ENCODE results near the gene ZNF443.
"Not testable (repeated sequence)": the region's sequence is repeated elsewhere in the genome, so short reads cannot be mapped to it uniquely, and the experiment has no call there.

Gene ZNF443

DNA sequence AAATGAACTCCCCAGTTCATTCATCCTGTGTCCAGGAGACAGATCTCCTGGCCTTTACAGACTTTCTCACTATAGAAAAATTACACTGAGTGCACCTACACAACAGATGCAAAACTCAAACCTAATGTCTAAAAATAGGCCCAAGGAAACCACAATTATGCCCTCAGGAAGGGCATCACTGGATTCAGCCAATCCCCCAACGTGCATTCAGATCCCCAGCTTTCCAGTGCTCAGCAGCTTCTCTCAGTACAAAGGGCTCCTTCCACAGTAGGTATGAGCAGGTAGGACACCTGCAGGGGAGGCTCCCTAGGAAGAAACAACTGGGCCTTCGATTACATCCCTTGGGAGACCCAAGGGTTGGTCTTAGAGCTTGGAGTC, 41.7 kb upstream of the ZNF443 start:
- ChIA-PET CTCF (no interaction called here), POLR2A (no interaction called here)
- TF ChIP-seq ZNF384 (IDR thresholded peaks at IDR 0.05) (no peak), ARNT (IDR thresholded peaks at IDR 0.05) (no peak), SUZ12 (IDR thresholded peaks at IDR 0.05) (no peak), BHLHE40 (IDR thresholded peaks at IDR 0.05; ENCODE audit: borderline replicate concordance) (no peak), CTBP1 (IDR thresholded peaks at IDR 0.05; ENCODE audit: borderline replicate concordance) (no peak), NFRKB (IDR thresholded peaks at IDR 0.05) (no peak), ELF4 (IDR thresholded peaks at IDR 0.05) (no peak), FOXK2 (IDR thresholded peaks at IDR 0.05) (no peak), L3MBTL2 (conservative IDR thresholded peaks at IDR 0.05) (no peak), FOXM1 (IDR thresholded peaks at IDR 0.05; ENCODE audit: borderline replicate concordance) (no peak), LEF1 (IDR thresholded peaks at IDR 0.05; ENCODE audit: borderline replicate concordance) (no peak), TARDBP (IDR thresholded peaks at IDR 0.05) (no peak)

DNA sequence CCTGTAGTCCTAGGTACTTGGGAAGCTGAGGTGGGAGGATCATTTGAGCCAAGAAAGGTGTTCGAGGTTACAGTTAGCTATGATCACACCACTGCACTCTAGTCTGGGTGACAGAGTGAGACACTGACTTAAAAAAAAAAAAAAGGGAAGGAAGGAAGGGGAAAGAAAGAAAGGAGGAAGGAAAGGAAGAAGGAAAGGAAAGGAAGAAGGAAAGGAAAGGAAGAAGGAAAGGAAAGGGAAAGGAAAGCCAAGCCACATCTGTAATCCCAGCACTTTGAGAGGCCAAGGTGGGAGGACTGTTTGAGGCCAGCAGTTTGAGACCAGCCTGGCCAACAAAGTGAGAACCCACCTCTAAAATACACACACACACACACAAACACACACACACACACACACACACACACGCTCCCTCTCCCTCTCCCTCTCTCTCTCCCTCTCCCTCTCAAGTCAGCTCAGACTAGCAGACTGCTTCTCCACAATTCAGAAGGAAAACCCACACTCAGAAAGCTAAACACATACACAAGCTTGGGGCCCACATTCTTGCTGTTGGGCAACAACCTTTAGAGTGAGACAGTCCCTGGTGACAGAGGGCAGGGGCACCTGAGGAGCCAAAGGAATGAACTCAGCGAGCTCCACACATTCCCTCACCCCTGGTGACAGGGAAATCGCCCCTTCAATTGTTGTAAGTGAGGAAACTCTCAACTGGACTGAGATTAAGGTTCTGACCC, 41.1 kb upstream of the ZNF443 start:
- CTCF ChIA-PET = no interaction called here
- TF ChIP-seq NFRKB (IDR thresholded peaks at IDR 0.05) (no peak), ZNF384 (IDR thresholded peaks at IDR 0.05) (no peak), FOXA1 (IDR thresholded peaks at IDR 0.05) (no peak)
- no peak for DNase-seq (ENCODE audit: extremely low spot score)
- POLR2A ChIA-PET = no interaction called here

More for the DNA sequence above, 41.7 kb upstream of the ZNF443 start:
- DNase-seq (ENCODE audit: extremely low spot score) = no peak

DNA sequence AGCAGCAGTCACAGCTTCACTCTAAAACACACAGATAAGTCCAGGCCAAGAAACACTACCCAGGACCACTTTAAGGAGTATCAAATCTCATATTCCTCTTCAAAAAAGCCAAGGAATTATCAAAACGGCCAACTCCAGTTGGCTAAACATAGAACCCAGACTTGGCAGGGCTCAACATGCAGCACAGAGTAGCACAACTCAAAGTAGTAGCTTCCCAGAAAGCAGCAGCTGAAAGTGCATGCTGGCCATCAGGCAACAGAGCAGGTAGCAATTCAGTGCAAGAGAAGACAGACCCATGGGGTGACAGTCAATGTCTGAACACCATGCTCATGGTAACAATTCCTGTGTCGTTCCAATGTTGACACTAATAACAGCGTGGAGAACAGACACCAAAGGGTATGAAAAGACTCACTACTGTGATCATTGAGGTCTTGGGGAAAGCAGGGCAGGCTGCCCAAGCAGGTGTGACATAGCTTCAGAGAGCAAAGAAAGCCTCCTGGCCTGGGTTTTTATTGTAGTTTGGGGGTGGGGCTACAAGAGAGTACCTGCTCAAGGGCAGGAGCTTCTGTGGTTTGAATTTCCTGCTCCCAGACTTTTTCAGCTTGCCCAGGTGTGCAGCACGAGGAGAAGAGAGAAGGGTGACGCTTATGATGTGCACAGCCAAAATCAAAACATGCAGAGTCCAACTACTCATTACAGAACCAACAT, 37.6 kb upstream of the ZNF443 start:
- DNase-seq (ENCODE audit: extremely low spot score) = no peak
- POLR2A ChIA-PET = interaction anchor here (1.1 kb wide), 1 partner anchor 17 kb away, joined by 5 read pairs; no protein-coding TSS in a partner anchor
- TF ChIP-seq BHLHE40 (IDR thresholded peaks at IDR 0.05; ENCODE audit: borderline replicate concordance) (no peak), CTBP1 (IDR thresholded peaks at IDR 0.05; ENCODE audit: borderline replicate concordance) (no peak), ARNT (IDR thresholded peaks at IDR 0.05) (no peak), ZNF384 (IDR thresholded peaks at IDR 0.05) (no peak), HDGF (IDR thresholded peaks at IDR 0.05; ENCODE audit: borderline replicate concordance) (no peak), SUZ12 (IDR thresholded peaks at IDR 0.05) (no peak), FOXK2 (IDR thresholded peaks at IDR 0.05) (no peak), TARDBP (IDR thresholded peaks at IDR 0.05) (no peak)
- CTCF ChIA-PET = no interaction called here

DNA sequence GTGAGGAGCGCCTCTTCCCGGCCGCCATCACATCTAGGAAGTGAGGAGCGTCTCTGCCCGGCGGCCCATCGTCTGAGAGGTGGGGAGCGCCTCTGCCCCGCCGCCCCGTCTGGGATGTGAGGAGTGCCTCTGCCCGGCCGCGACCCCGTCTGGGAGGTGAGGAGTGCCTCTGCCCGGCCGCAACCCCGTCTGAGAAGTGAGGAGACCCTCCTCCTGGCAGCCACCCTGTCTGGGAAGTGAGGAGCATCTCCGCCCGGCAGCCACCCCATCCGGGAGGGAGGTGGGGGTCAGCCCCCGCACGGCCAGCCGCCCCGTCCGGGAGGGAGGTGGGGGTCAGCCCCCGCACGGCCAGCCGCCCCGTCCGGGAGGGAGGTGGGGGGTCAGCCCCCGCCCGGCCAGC, 26.8 kb upstream of the ZNF443 start:
- CTCF ChIA-PET; DNase-seq (ENCODE audit: extremely low spot score): not testable (repeated sequence)

DNA sequence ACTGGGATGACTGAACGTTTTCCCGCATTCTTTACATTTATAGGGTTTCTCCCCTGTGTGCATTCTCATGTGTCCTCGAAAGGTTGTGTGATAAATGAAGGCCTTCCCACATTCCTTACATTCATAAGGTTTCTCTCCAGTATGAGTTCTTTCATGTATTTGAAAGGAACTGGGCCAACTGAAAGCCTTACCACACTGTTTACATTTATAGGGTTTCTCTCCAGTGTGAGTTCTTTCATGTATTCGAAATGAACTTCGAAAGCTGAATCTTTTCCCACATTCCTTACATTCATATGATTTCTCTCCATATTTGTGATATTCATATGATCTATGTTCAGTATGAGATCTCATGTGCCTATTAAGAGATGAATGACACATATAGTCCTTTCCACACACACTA, 24.4 kb upstream of the ZNF443 start:
- no peak for TF ChIP-seq BHLHE40 (IDR thresholded peaks at IDR 0.05; ENCODE audit: borderline replicate concordance)
- no peak for TF ChIP-seq ARNT (IDR thresholded peaks at IDR 0.05)
- TF ChIP-seq SUZ12 (IDR thresholded peaks at IDR 0.05) = no peak
- TF ChIP-seq, protein P1, sequence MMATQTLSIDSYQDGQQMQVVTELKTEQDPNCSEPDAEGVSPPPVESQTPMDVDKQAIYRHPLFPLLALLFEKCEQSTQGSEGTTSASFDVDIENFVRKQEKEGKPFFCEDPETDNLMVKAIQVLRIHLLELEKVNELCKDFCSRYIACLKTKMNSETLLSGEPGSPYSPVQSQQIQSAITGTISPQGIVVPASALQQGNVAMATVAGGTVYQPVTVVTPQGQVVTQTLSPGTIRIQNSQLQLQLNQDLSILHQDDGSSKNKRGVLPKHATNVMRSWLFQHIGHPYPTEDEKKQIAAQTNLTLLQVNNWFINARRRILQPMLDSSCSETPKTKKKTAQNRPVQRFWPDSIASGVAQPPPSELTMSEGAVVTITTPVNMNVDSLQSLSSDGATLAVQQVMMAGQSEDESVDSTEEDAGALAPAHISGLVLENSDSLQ (IDR thresholded peaks at IDR 0.05) = no peak
- TF ChIP-seq ELF4 (IDR thresholded peaks at IDR 0.05) = no peak
- no peak for DNase-seq (ENCODE audit: extremely low spot score)
- ChIA-PET CTCF (no interaction called here), POLR2A (no interaction called here)

More for the DNA sequence above, 26.8 kb upstream of the ZNF443 start:
- POLR2A ChIA-PET = not testable (repeated sequence)

DNA sequence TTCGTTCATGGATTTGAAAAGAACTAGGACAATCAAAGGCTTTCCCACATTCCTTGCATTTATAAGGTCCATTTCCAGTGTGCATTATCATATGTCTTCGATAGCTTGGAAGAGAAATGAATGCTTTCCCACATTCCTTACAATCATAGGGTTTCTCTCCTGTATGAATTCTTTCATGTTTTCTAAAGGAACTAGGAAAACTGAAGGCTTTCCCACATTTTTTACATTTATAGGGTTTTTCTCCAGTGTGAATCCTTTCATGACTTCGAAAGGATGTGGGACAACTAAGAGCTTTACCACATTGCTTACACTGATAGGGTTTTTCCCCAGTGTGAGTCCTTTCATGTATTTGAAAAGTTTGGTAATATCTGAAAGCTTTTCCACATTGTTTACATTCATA, 23.9 kb upstream of the ZNF443 start:
- ChIA-PET CTCF (no interaction called here), POLR2A (no interaction called here)
- TF ChIP-seq TARDBP (IDR thresholded peaks at IDR 0.05) = no peak
- no peak for TF ChIP-seq FOXM1 (IDR thresholded peaks at IDR 0.05; ENCODE audit: borderline replicate concordance)
- TF ChIP-seq NFRKB (IDR thresholded peaks at IDR 0.05) = no peak
- no peak for TF ChIP-seq SUZ12 (IDR thresholded peaks at IDR 0.05)
- TF ChIP-seq SP1 (IDR thresholded peaks at IDR 0.05) = no peak
- no peak for DNase-seq (ENCODE audit: extremely low spot score)

DNA sequence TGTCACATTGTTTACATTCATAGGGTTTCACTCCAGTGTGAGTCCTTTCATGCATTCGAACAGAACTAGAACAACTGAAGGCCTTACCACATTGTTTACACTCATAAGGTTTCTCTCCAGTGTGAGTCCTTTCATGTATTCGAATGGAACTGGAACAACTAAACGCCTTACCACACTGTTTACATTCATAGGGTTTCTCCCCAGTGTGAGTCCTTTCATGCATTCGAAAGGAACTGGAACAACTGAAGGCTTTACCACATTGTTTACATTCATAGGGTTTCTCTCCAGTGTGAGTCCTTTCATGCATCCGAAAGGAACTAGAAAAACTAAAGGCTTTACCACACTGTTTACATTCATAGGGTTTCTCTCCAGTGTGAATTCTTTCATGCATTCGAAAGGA, 23.3 kb upstream of the ZNF443 start:
- CTCF ChIA-PET; POLR2A ChIA-PET; DNase-seq (ENCODE audit: extremely low spot score): not testable (repeated sequence)

DNA sequence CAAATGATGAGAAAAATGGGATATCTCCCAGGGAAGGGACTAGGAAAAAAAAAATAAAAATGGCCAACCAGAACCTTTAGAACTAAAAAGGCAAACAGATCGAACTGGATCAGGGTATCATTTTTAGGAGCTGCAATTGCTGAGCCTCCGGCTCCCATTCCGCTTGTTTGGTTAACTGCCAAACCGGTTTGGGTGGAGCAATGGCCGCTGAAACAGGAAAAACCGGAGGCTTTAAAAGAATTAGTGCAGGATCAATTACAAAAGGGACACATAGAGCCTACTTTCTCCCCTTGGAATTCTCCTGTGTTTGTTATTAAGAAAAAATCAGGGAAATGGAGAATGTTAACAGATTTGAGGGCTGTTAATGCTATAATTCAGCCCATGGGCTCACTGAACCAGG, 12.7 kb upstream of the ZNF443 start:
- TF ChIP-seq L3MBTL2 (conservative IDR thresholded peaks at IDR 0.05) (no peak), NFRKB (IDR thresholded peaks at IDR 0.05) (no peak), ZNF384 (IDR thresholded peaks at IDR 0.05) (no peak), LEF1 (IDR thresholded peaks at IDR 0.05; ENCODE audit: borderline replicate concordance) (no peak), SP1 (IDR thresholded peaks at IDR 0.05) (no peak), FOXK2 (IDR thresholded peaks at IDR 0.05) (no peak), CTBP1 (IDR thresholded peaks at IDR 0.05; ENCODE audit: borderline replicate concordance) (no peak), ARNT (IDR thresholded peaks at IDR 0.05) (no peak), FOXM1 (IDR thresholded peaks at IDR 0.05; ENCODE audit: borderline replicate concordance) (no peak), TARDBP (IDR thresholded peaks at IDR 0.05) (no peak)
- TF ChIP-seq, protein P1 (IDR thresholded peaks at IDR 0.05) = no peak
- CTCF ChIA-PET = interaction anchor here (0.6 kb wide), 1 partner anchor 304 kb away, joined by 4 read pairs; no protein-coding TSS in a partner anchor
- POLR2A ChIA-PET = no interaction called here
- no peak for DNase-seq (ENCODE audit: extremely low spot score)
